ENCODE data around the gene BRICD5.

The BRICD5 gene

DNA sequence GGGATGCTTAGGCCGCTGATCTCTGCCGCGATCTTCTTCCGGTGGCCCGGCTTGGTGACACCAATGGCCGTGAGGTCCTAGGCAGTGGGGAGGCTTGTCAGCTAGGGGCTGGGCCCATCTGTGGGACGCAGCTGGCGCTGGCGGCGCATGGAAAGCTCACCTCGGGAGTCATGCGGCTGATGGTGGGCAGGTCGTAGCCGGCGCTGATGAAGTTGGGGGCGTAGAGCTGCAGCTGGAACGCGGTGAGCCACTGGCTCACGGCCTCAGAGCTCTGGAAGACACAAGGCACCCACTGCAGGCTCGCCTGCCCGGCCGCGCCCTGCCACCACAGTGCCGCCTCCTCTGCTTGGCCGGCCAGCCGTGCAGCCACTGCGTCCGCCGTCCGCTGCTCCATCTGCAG, 27.0 kb downstream of the BRICD5 start:
- no peak for TF ChIP-seq POLR2A (IDR thresholded peaks at IDR 0.05; ENCODE audit: low read length)
- no peak for TF ChIP-seq GATA1 (IDR thresholded peaks at IDR 0.05; ENCODE audit: low read depth, low read length)
- no peak for DNase-seq

DNA sequence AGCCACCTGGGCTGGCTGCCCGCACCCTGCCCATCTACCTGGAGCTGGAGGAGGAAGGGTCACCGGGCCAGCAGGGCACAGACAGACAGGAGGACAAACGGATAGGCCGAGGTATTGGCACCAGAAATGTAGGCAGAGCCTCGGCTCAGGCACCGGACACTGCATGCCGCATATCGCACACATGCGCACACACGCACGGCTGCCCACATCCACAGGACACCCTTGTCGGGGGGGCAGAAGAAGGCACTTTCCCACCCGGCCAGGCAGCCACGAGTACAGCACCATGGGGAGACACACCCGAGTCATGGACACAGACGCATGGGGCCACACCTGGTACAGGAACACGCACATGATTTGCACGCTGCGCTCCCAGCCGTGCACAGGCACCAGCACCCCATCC, 28.7 kb downstream of the BRICD5 start:
- no peak for TF ChIP-seq POLR2A (IDR thresholded peaks at IDR 0.05; ENCODE audit: low read length)
- no peak for TF ChIP-seq GATA1 (IDR thresholded peaks at IDR 0.05; ENCODE audit: low read depth, low read length)
- DNase-seq = no peak

GRCh38 chr16:2180962-2181923, 29.4 kb downstream of the BRICD5 start:
- DNase-seq = no peak
- TF ChIP-seq GATA1 (IDR thresholded peaks at IDR 0.05; ENCODE audit: low read depth, low read length) (no peak), POLR2A (IDR thresholded peaks at IDR 0.05; ENCODE audit: low read length) (no peak)

GRCh38 chr16:2180461-2180860, 30.2 kb downstream of the BRICD5 start:
- no peak for DNase-seq
- no peak for TF ChIP-seq POLR2A (IDR thresholded peaks at IDR 0.05; ENCODE audit: low read length)
- no peak for TF ChIP-seq GATA1 (IDR thresholded peaks at IDR 0.05; ENCODE audit: low read depth, low read length)

DNA sequence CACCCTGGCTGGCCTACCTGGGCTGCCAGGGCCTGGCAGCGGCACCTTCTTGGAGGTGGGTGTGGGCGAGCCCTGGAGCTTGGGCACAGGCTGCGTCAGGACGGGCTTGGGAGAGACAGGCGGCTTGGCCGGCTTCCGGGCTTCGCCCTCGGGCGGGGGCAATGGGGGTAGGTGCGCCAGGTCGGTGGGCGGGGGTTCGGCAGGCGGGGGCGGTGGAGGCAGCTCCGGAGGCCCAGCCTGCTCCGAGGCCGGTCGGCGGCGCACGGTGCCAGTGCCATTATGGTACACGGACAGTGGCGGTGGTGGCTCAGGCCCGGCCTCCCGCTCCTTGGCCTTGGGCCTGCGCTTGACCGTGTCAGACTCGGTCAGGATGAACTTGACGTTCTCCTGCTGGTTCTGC, 31.1 kb downstream of the BRICD5 start:
- DNase-seq = no peak
- TF ChIP-seq POLR2A (IDR thresholded peaks at IDR 0.05; ENCODE audit: low read length) (no peak), GATA1 (IDR thresholded peaks at IDR 0.05; ENCODE audit: low read depth, low read length) (no peak)

DNA sequence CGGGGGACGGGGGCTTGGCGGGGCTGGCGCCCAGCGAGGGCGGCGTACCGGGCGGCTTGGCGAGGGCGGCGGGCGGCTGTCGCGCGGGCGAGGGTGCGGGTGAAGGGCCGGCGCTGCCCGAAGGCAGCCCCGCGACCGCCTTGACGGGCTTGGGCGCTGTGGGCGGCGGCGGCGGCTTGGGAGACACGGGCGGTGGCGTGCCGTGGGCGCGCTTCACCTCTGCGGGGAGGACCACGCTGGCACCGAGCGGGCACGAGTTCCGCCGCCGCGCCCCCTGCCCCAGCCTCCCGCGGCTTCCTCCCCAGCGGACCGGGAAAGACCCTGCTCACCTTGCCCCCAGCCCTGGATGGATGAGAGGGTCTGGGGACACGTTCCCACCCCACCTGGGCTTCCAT, 31.6 kb downstream of the BRICD5 start:
- TF ChIP-seq GATA1 (IDR thresholded peaks at IDR 0.05; ENCODE audit: low read depth, low read length) (no peak), POLR2A (IDR thresholded peaks at IDR 0.05; ENCODE audit: low read length) (no peak)

GRCh38 chr16:2178321-2179106, 32.1 kb downstream of the BRICD5 start:
- DNase-seq = peak; percentile 71 to 73
- TF ChIP-seq GATA1 (IDR thresholded peaks at IDR 0.05; ENCODE audit: low read depth, low read length) = no peak

More for the DNA sequence above, 31.6 kb downstream of the BRICD5 start:
- DNase-seq = no peak

GRCh38 chr16:2177561-2177960, 33.1 kb downstream of the BRICD5 start:
- DNase-seq = no peak
- no peak for TF ChIP-seq GATA1 (IDR thresholded peaks at IDR 0.05; ENCODE audit: low read depth, low read length)
- no peak for TF ChIP-seq POLR2A (IDR thresholded peaks at IDR 0.05; ENCODE audit: low read length)

DNA sequence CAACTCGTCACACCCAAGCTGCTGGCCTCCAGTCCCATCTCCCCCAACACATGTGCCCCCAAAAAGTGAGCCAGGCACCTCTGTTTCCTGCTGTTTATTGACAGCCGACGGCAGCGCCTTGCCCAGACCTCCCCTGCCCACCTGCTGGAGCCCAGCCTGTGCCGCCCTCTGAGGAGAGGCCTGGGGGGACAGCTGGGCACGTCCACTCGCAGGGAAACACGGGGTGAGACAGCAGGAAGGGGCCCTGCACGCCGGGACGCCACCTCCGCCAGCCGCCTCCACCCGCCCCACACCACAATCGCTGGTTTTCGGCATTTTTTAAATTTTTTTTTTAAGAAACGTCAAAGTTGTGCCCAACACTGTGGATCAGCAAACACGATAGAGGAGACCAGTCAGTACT, 33.6 kb downstream of the BRICD5 start:
- no peak for TF ChIP-seq GATA1 (IDR thresholded peaks at IDR 0.05; ENCODE audit: low read depth, low read length)
- TF ChIP-seq POLR2A (IDR thresholded peaks at IDR 0.05; ENCODE audit: low read length) = no peak
- no peak for DNase-seq

DNA sequence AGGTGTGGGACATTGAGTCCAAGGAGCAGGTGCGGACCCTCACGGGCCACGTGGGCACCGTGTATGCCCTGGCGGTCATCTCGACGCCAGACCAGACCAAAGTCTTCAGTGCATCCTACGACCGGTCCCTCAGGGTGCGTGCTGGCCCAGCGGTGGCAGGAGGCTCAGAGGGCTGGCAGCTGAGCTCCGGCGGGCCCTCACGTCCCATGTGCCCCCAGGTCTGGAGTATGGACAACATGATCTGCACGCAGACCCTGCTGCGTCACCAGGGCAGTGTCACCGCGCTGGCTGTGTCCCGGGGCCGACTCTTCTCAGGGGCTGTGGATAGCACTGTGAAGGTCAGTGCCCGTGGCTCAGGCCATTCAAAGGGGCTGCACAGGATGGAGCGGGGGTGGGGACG, 34.6 kb downstream of the BRICD5 start:
- DNase-seq = no peak
- TF ChIP-seq GATA1 (IDR thresholded peaks at IDR 0.05; ENCODE audit: low read depth, low read length) (no peak), POLR2A (IDR thresholded peaks at IDR 0.05; ENCODE audit: low read length) (no peak)

DNA sequence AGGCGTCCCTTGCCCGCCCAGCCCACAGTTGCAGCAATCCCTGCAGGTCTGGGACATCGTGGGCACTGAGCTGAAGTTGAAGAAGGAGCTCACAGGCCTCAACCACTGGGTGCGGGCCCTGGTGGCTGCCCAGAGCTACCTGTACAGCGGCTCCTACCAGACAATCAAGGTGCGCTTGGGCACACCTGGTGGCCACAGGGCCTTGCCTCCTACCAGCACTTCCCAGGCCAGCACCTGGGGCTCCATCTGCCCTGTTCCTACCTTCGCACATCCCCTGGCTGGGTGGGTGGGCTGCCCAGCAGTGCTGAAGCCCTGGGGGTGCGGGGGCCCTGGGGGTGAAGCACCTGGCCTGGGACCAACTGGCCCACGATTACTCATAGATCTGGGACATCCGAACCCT, 35.2 kb downstream of the BRICD5 start:
- TF ChIP-seq POLR2A (IDR thresholded peaks at IDR 0.05; ENCODE audit: low read length) (no peak), GATA1 (IDR thresholded peaks at IDR 0.05; ENCODE audit: low read depth, low read length) (no peak)
- DNase-seq = no peak

GRCh38 chr16:2174396-2175131, 36.1 kb downstream of the BRICD5 start:
- TF ChIP-seq GATA1 (IDR thresholded peaks at IDR 0.05; ENCODE audit: low read depth, low read length) (no peak), POLR2A (IDR thresholded peaks at IDR 0.05; ENCODE audit: low read length) (no peak)
- no peak for DNase-seq

DNA sequence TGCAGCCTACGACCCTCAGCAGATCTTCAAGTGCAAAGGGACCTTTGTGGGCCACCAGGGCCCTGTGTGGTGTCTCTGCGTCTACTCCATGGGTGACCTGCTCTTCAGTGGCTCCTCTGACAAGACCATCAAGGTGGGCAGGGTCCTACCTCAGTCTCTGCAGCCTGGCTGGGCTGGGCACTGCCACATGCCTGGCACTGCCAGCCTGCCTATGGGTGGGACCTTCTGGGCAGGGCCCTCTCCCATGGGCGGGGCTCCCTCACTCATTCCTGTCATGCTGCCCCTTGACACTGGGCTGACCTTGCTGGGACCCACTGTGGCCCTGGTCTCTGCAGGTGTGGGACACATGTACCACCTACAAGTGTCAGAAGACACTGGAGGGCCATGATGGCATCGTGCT, 36.7 kb downstream of the BRICD5 start:
- TF ChIP-seq POLR2A (IDR thresholded peaks at IDR 0.05; ENCODE audit: low read length) (no peak), GATA1 (IDR thresholded peaks at IDR 0.05; ENCODE audit: low read depth, low read length) (no peak)

DNA sequence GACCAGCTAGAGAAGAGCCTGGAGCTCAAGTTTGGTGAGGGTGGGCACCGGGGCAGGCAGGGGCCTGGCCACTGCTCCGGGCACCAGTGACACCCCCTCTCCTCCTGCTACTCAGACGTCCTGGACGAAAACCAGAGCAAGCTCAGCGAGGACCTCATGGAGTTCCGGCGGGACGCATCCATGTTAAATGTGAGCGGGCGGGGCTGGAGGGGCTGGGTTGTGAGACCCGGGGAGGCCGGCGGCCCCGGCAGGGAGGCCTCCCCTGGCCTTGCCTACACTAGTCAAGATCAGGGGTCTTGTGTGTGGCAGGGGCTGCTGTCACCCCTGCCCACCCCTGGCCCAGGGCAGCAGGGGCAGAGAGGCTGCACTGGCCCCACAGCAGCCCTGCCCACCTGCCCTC, 37.3 kb downstream of the BRICD5 start:
- no peak for DNase-seq
- TF ChIP-seq POLR2A (IDR thresholded peaks at IDR 0.05; ENCODE audit: low read length) (no peak), GATA1 (IDR thresholded peaks at IDR 0.05; ENCODE audit: low read depth, low read length) (no peak)

More for the DNA sequence above, 36.7 kb downstream of the BRICD5 start:
- DNase-seq = no peak

Data from erythroblast (primary cell).